ENCODE results near the gene COQ5. TPM values are rescaled to one million over a fixed set of nuclear protein-coding genes. Genes with fewer than 3 reads are reported as not detected.

COQ5 gene
- total and polyA plus RNA-seq, 2 experiments from 2014 or later, result 30.7 to 32.6 TPM

- no peak for ATAC-seq
- H3K79me2 ChIP-seq (replicated peaks; ENCODE audit: insufficient read depth), result no peaks in the 10 kb centered on the region
- no peaks in the 10 kb centered on the region; the same call in 1 of the 2 replicates for H4K20me1 ChIP-seq (replicated peaks; ENCODE audit: insufficient read depth)
- no peak overlapping the region for H3K4me2 ChIP-seq
- no peak overlapping the region for H3K4me3 Mint-ChIP-seq
- TF ChIP-seq STAT1 (IDR thresholded peaks at IDR 0.05; ENCODE audit: unreplicated experiment), result no peak
- TF ChIP-seq EZH2 (IDR thresholded peaks at IDR 0.05; ENCODE audit: low read depth, unreplicated experiment), result no peak
- no peak for TF ChIP-seq ZNF331 (CRISPR knock-in tag; IDR thresholded peaks at IDR 0.05; ENCODE audit: low read depth)
- TF ChIP-seq CTCF (conservative IDR thresholded peaks at IDR 0.05; ENCODE audit: low read depth in 2 of 2), result no peak
- no peak for TF ChIP-seq ETS1 (IDR thresholded peaks at IDR 0.05)
- TF ChIP-seq JUNB (IDR thresholded peaks at IDR 0.05; ENCODE audit: unreplicated experiment), result no peak
- no peak for TF ChIP-seq ZNF114 (CRISPR knock-in tag; IDR thresholded peaks at IDR 0.05)
- no peak for TF ChIP-seq NANOG (IDR thresholded peaks at IDR 0.05; ENCODE audit: borderline replicate concordance)
- no peak for TF ChIP-seq EZH2phosphoT487 (IDR thresholded peaks at IDR 0.05; ENCODE audit: unreplicated experiment)
- no peak for TF ChIP-seq CREB1 (CRISPR knock-in tag; IDR thresholded peaks at IDR 0.05; ENCODE audit: low read depth)
- TF ChIP-seq REST (IDR thresholded peaks at IDR 0.05; ENCODE audit: unreplicated experiment), result no peak
- no peak for TF ChIP-seq POLR2AphosphoS5 (IDR thresholded peaks at IDR 0.05; ENCODE audit: low read depth)
- no peak for TF ChIP-seq ZNF462 (CRISPR knock-in tag; IDR thresholded peaks at IDR 0.05)
- no peaks in the 10 kb centered on the region for H3K27me3 Mint-ChIP-seq (ENCODE audit: insufficient read depth, low read depth, poor library complexity)
- H3K27me3 ChIP-seq (ENCODE audit: insufficient read depth), result no peaks in the 10 kb centered on the region
- no peaks in the 10 kb centered on the region for H3F3A ChIP-seq (replicated peaks; ENCODE audit: low read depth)
- H3K4me3 ChIP-seq, result no peak overlapping the region
- no peak overlapping the region for H3K27ac Mint-ChIP-seq
- no peaks in the 10 kb centered on the region for H3K9me3 Mint-ChIP-seq
- 0 out of 2 replicates have a peak, but pooled peaks cover 2% of the 10 kb centered on the region for H3K36me3 ChIP-seq (ENCODE audit: insufficient read depth)
- H2AFZ ChIP-seq, result no peak overlapping the region
- H3K9me2 ChIP-seq (ENCODE audit: insufficient read depth), result no peaks in the 10 kb centered on the region
- H3K4me1 ChIP-seq (ENCODE audit: insufficient read depth), result no peaks in the 10 kb centered on the region
- H3K36me3 Mint-ChIP-seq (ENCODE audit: low read depth), result peaks cover 29% of the 10 kb centered on the region
- no peak for DNase-seq (ENCODE audit: low spot score)
- no peak overlapping the region for H3K27ac ChIP-seq (ENCODE audit: low read depth)
- H3K4me1 Mint-ChIP-seq, result no peaks in the 10 kb centered on the region
Observed at GRCh38 chr12:120514002-120514401, 15.0 kb downstream of the COQ5 start.

All from GM23338 (cell line).